ENCODE measurements around the gene NLRP6. TPM values are rescaled to one million over a fixed set of nuclear protein-coding genes. Genes with fewer than 3 reads are reported as not detected.
"Not testable (repeated sequence)": the region's sequence is repeated elsewhere in the genome, so short reads cannot be mapped to it uniquely, and the experiment has no call there.

The NLRP6 gene
- total and polyA plus RNA-seq, 7 experiments from 2014 or later, result 5.4 to 24.7 (median 13.8) TPM

GRCh38 chr11:313787-314553 lies 35.8 kb downstream of the NLRP6 start, which contains the start of gene IFITM1:
Gene IFITM1 (plus strand): TSS chr11:314040. CDS start chr11:314171, 131 bp downstream.
- ChIA-PET POLR2A (interaction anchor here (0.5 to 6.9 kb wide), 10 partner anchors 8 to 107 kb away, joined by 3 to 54 read pairs (median 13); partner anchors contain the start of genes BET1L, PGGHG and RIC8A), CTCF (interaction anchor here (1.5 to 1.6 kb wide), 2 partner anchors 35 to 46 kb away, joined by 3 to 5 read pairs; no protein-coding TSS in a partner anchor)
- H3K4me3 ChIP-seq (ENCODE audit: low read length), result peak within 1 kb of the TSS; percentile 71
- peaks cover 0 to 3% (median 0%) of the 10 kb centered on the region in 5 donors for H3K27me3 Mint-ChIP-seq
- DNase-seq (peak in 8 of 9 donors; percentile 55 to 80 (median 76)), ATAC-seq (peak; percentile 72)
- no peaks in the 10 kb centered on the region for H3K9me3 Mint-ChIP-seq
- H3K4me1 ChIP-seq (ENCODE audit: control insufficient read depth in 2 of 2, insufficient read depth in 2 of 2, low read length in 2 of 2), result peaks cover 13 to 37% of the 10 kb centered on the region in 2 donors
- H3K9me3 ChIP-seq (ENCODE audit: control insufficient read depth in 2 of 3, low read length in 3 of 3), result no peaks in the 10 kb centered on the region
- H3K4me3 Mint-ChIP-seq, result peak within 1 kb of the TSS; percentile 88 to 100 (median 96)
- H3K27ac Mint-ChIP-seq, result peak within 1 kb of the TSS; percentile 94 to 99 (median 99)
- H3K36me3 Mint-ChIP-seq, result peaks cover 4 to 51% (median 24%) of the 10 kb centered on the region in 5 donors
- peak within 1 kb of the TSS; percentile 95 for H3K27ac ChIP-seq (ENCODE audit: low read depth, low read length)
- intact Hi-C loops (cut with micrococcal nuclease), result loop anchor here (1.0 to 5.0 kb wide), 9 partner anchors 41 to 193 kb away; partner anchors contain the start of genes BET1L (in 2 of the 2), RIC8A (in 2 of the 2), PTDSS2 (in 1 of the 2) and RNH1 (in 1 of the 2)
- H3K27me3 ChIP-seq (ENCODE audit: control insufficient read depth in 2 of 2, insufficient read depth in 2 of 2, low read length in 2 of 2), result no peaks in the 10 kb centered on the region
- H3K4me1 Mint-ChIP-seq, result peaks cover 26 to 43% (median 34%) of the 10 kb centered on the region in 7 donors
- H3K36me3 ChIP-seq (ENCODE audit: control insufficient read depth in 2 of 3, insufficient read depth in 3 of 3, low read length in 3 of 3), result peaks cover 0 to 19% (median 8%) of the 10 kb centered on the region in 3 experiments

- Mint-ChIP-seq H3K36me3 (peaks cover 0 to 47% (median 20%) of the 10 kb centered on the region in 5 donors), H3K4me1 (peaks cover 21 to 40% (median 31%) of the 10 kb centered on the region in 7 donors), H3K4me3 (peak overlapping the region; percentile 88 to 100 (median 96)), H3K27ac (peak overlapping the region; percentile 94 to 99 (median 99))
- not testable (repeated sequence) for H3K27me3 Mint-ChIP-seq; ATAC-seq; H3K9me3 Mint-ChIP-seq; H3K27me3 ChIP-seq (ENCODE audit: control insufficient read depth in 2 of 2, insufficient read depth in 2 of 2, low read length in 2 of 2); H3K9me3 ChIP-seq (ENCODE audit: control insufficient read depth in 2 of 3, low read length in 3 of 3)
- peak overlapping the region; percentile 95 for H3K27ac ChIP-seq (ENCODE audit: low read depth, low read length)
- H3K36me3 ChIP-seq (ENCODE audit: control insufficient read depth in 2 of 3, insufficient read depth in 3 of 3, low read length in 3 of 3), result peaks cover 0 to 19% (median 8%) of the 10 kb centered on the region in 3 experiments
- ChIA-PET POLR2A (interaction anchor here (0.6 to 6.9 kb wide), 9 partner anchors 9 to 107 kb away, joined by 3 to 54 read pairs (median 22); partner anchors contain the start of genes BET1L, PGGHG and RIC8A), CTCF (interaction anchor here (1.0 to 1.2 kb wide), 3 partner anchors 31 to 134 kb away, joined by 3 read pairs; no protein-coding TSS in a partner anchor)
- peaks cover 13 to 32% of the 10 kb centered on the region in 2 donors for H3K4me1 ChIP-seq (ENCODE audit: control insufficient read depth in 2 of 2, insufficient read depth in 2 of 2, low read length in 2 of 2)
- DNase-seq, result peak in 1 of 9 donors; percentile 43
- H3K4me3 ChIP-seq (ENCODE audit: low read length), result peak overlapping the region; percentile 71
- intact Hi-C loops (cut with micrococcal nuclease), result loop anchor here (1.0 to 5.0 kb wide), 7 partner anchors 41 to 193 kb away; partner anchors contain the start of genes BET1L (in 2 of the 2), RIC8A (in 2 of the 2), PTDSS2 (in 1 of the 2) and RNH1 (in 1 of the 2)
These were observed 36.3 kb downstream of the NLRP6 start for GRCh38 chr11:314554-314875.

GRCh38 chr11:315051-315481 lies 36.9 kb downstream of the NLRP6 start:
- POLR2A ChIA-PET, result interaction anchor here (1.0 to 6.9 kb wide), 19 partner anchors 9 to 135 kb away, joined by 3 to 54 read pairs (median 7); partner anchors contain the start of genes BET1L, NLRP6, PGGHG and PSMD13
- Histone ChIP-seq H3K9me3 (ENCODE audit: control insufficient read depth in 2 of 3, low read length in 3 of 3) (no peaks in the 10 kb centered on the region), H3K36me3 (ENCODE audit: control insufficient read depth in 2 of 3, insufficient read depth in 3 of 3, low read length in 3 of 3) (peaks cover 0 to 19% (median 8%) of the 10 kb centered on the region in 3 experiments), H3K27me3 (ENCODE audit: control insufficient read depth in 2 of 2, insufficient read depth in 2 of 2, low read length in 2 of 2) (no peaks in the 10 kb centered on the region), H3K4me3 (ENCODE audit: low read length) (peak overlapping the region; percentile 71), H3K4me1 (ENCODE audit: control insufficient read depth in 2 of 2, insufficient read depth in 2 of 2, low read length in 2 of 2) (peaks cover 13 to 30% of the 10 kb centered on the region in 2 donors), H3K27ac (ENCODE audit: low read depth, low read length) (peak overlapping the region; percentile 95)
- no peaks in the 10 kb centered on the region for H3K9me3 Mint-ChIP-seq
- H3K36me3 Mint-ChIP-seq, result peaks cover 0 to 45% (median 19%) of the 10 kb centered on the region in 5 donors
- no peak for ATAC-seq
- CTCF ChIA-PET, result interaction anchor here (0.6 to 3.5 kb wide), 7 partner anchors 8 to 520 kb away, joined by 3 to 36 read pairs (median 3); no protein-coding TSS in a partner anchor
- intact Hi-C loops (cut with micrococcal nuclease), result loop anchor here in 1 of 2 donors (2.0 kb wide), 1 partner anchor 136 kb away; the partner anchor contains the start of gene PTDSS2
- peak in 2 of 9 donors; percentile 37 to 40 for DNase-seq
- H3K4me3 Mint-ChIP-seq, result peak overlapping the region; percentile 88 to 100 (median 96)
- H3K4me1 Mint-ChIP-seq, result peaks cover 18 to 43% (median 31%) of the 10 kb centered on the region in 7 donors
- peaks cover 0 to 3% (median 0%) of the 10 kb centered on the region in 5 donors for H3K27me3 Mint-ChIP-seq
- H3K27ac Mint-ChIP-seq, result peak overlapping the region; percentile 94 to 99 (median 99)

GRCh38 chr11:315516-315994 lies 37.3 kb downstream of the NLRP6 start:
- CTCF ChIA-PET, result interaction anchor here (0.6 to 3.5 kb wide), 7 partner anchors 9 to 520 kb away, joined by 3 to 36 read pairs (median 3); no protein-coding TSS in a partner anchor
- intact Hi-C loops (cut with micrococcal nuclease), result loop anchor here in 1 of 2 donors (2.0 kb wide), 1 partner anchor 135 kb away; the partner anchor contains the start of gene PTDSS2
- no peak for ATAC-seq

GRCh38 chr11:316031-316701 lies 38.0 kb downstream of the NLRP6 start:
- POLR2A ChIA-PET, result interaction anchor here (0.5 to 6.9 kb wide), 25 partner anchors 10 to 134 kb away, joined by 3 to 54 read pairs (median 6); partner anchors contain the start of genes BET1L, NLRP6, PGGHG and PSMD13

More at GRCh38 chr11:315516-315994, 37.3 kb downstream of the NLRP6 start:
- peak overlapping the region; percentile 71 for H3K4me3 ChIP-seq (ENCODE audit: low read length)
- peaks cover 23 to 48% (median 35%) of the 10 kb centered on the region in 7 donors for H3K4me1 Mint-ChIP-seq
- H3K36me3 Mint-ChIP-seq, result peaks cover 0 to 48% (median 19%) of the 10 kb centered on the region in 5 donors
- peaks cover 0 to 19% (median 8%) of the 10 kb centered on the region in 3 experiments for H3K36me3 ChIP-seq (ENCODE audit: control insufficient read depth in 2 of 3, insufficient read depth in 3 of 3, low read length in 3 of 3)
- H3K4me1 ChIP-seq (ENCODE audit: control insufficient read depth in 2 of 2, insufficient read depth in 2 of 2, low read length in 2 of 2), result peaks cover 13 to 30% of the 10 kb centered on the region in 2 donors
- H3K9me3 Mint-ChIP-seq, result no peaks in the 10 kb centered on the region
- DNase-seq, result no peak
- peak overlapping the region; percentile 95 for H3K27ac ChIP-seq (ENCODE audit: low read depth, low read length)
- H3K27me3 ChIP-seq (ENCODE audit: control insufficient read depth in 2 of 2, insufficient read depth in 2 of 2, low read length in 2 of 2), result no peaks in the 10 kb centered on the region
- POLR2A ChIA-PET, result interaction anchor here (0.5 to 6.9 kb wide), 21 partner anchors 10 to 134 kb away, joined by 3 to 54 read pairs (median 6); partner anchors contain the start of genes BET1L, NLRP6, PGGHG and PSMD13
- peak overlapping the region; percentile 94 to 99 (median 99) for H3K27ac Mint-ChIP-seq
- peaks cover 0 to 3% (median 0%) of the 10 kb centered on the region in 5 donors for H3K27me3 Mint-ChIP-seq
- H3K9me3 ChIP-seq (ENCODE audit: control insufficient read depth in 2 of 3, low read length in 3 of 3), result no peaks in the 10 kb centered on the region
- H3K4me3 Mint-ChIP-seq, result peak overlapping the region; percentile 88 to 100 (median 96)

More at GRCh38 chr11:316031-316701, 38.0 kb downstream of the NLRP6 start:
- Histone ChIP-seq H3K36me3 (ENCODE audit: control insufficient read depth in 2 of 3, insufficient read depth in 3 of 3, low read length in 3 of 3) (peaks cover 0 to 19% (median 8%) of the 10 kb centered on the region in 3 experiments), H3K4me3 (ENCODE audit: low read length) (peak overlapping the region; percentile 71), H3K27ac (ENCODE audit: low read depth, low read length) (peak overlapping the region; percentile 95), H3K4me1 (ENCODE audit: control insufficient read depth in 2 of 2, insufficient read depth in 2 of 2, low read length in 2 of 2) (peaks cover 13 to 30% of the 10 kb centered on the region in 2 donors), H3K9me3 (ENCODE audit: control insufficient read depth in 2 of 3, low read length in 3 of 3) (no peaks in the 10 kb centered on the region), H3K27me3 (ENCODE audit: control insufficient read depth in 2 of 2, insufficient read depth in 2 of 2, low read length in 2 of 2) (no peaks in the 10 kb centered on the region)
- intact Hi-C loops (cut with micrococcal nuclease), result no loop called here
- CTCF ChIA-PET, result interaction anchor here (0.9 to 3.5 kb wide), 9 partner anchors 9 to 132 kb away, joined by 3 to 36 read pairs (median 6); partner anchors contain the start of gene IFITM2
- peak overlapping the region; percentile 85 to 98 (median 93) for H3K4me3 Mint-ChIP-seq
- no peaks in the 10 kb centered on the region for H3K9me3 Mint-ChIP-seq
- H3K36me3 Mint-ChIP-seq, result peaks cover 0 to 49% (median 19%) of the 10 kb centered on the region in 5 donors
- peaks cover 25 to 50% (median 37%) of the 10 kb centered on the region in 7 donors for H3K4me1 Mint-ChIP-seq
- H3K27ac Mint-ChIP-seq, result peak overlapping the region; percentile 88 to 98 (median 95)
- H3K27me3 Mint-ChIP-seq, result peaks cover 0 to 3% (median 0%) of the 10 kb centered on the region in 5 donors
- ATAC-seq (no peak), DNase-seq (peak in 3 of 9 donors; percentile 30 to 56 (median 37))
